Measurements from ENCODE around the gene LARP4B. TPM values are rescaled to one million over a fixed set of nuclear protein-coding genes. Genes with fewer than 3 reads are reported as not detected.

The LARP4B gene
- total and polyA plus RNA-seq, 2 experiments from 2014 or later, result 18.3 to 52.3 TPM

DNA sequence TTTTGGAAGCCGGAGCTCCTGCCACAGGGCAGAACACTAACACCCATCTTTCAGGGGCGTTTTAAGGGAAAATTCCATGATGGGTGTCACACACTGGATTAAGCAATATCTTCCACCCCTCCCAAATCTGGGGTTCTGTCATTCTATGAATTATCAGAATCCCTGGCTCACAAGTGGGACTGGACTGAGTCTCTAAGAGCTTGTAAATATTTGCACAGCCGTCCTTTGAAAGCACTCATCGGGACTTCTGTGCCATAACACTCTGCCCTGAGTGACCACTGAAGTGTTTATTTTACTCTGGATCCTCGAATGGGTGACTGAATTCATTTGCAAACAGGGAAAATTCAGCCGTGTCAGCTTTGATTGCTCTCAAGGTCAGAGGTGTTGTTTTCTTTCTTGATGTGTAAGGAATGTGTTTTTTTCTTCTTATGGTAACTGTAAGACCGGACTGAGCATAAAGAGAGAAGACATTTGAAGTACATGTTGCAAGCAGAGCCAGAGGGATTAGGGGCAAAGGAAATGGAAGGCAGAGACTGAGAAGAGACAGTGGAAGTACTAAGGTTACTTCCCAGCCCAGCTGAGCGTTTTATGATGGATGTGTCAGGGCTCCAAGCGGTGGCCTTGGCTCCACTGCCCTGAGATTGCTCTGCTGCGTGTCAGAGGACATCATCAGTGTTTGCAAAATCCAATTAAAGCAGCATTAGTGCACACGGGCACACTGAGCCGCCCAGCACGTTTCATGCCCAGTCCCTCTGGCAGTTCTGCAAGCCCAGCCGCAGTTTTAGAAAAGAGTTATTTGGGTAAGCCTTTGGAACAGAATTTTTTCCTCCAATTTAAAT lies 39.0 kb upstream of the LARP4B start (continued):
- TF ChIP-seq, protein P1, sequence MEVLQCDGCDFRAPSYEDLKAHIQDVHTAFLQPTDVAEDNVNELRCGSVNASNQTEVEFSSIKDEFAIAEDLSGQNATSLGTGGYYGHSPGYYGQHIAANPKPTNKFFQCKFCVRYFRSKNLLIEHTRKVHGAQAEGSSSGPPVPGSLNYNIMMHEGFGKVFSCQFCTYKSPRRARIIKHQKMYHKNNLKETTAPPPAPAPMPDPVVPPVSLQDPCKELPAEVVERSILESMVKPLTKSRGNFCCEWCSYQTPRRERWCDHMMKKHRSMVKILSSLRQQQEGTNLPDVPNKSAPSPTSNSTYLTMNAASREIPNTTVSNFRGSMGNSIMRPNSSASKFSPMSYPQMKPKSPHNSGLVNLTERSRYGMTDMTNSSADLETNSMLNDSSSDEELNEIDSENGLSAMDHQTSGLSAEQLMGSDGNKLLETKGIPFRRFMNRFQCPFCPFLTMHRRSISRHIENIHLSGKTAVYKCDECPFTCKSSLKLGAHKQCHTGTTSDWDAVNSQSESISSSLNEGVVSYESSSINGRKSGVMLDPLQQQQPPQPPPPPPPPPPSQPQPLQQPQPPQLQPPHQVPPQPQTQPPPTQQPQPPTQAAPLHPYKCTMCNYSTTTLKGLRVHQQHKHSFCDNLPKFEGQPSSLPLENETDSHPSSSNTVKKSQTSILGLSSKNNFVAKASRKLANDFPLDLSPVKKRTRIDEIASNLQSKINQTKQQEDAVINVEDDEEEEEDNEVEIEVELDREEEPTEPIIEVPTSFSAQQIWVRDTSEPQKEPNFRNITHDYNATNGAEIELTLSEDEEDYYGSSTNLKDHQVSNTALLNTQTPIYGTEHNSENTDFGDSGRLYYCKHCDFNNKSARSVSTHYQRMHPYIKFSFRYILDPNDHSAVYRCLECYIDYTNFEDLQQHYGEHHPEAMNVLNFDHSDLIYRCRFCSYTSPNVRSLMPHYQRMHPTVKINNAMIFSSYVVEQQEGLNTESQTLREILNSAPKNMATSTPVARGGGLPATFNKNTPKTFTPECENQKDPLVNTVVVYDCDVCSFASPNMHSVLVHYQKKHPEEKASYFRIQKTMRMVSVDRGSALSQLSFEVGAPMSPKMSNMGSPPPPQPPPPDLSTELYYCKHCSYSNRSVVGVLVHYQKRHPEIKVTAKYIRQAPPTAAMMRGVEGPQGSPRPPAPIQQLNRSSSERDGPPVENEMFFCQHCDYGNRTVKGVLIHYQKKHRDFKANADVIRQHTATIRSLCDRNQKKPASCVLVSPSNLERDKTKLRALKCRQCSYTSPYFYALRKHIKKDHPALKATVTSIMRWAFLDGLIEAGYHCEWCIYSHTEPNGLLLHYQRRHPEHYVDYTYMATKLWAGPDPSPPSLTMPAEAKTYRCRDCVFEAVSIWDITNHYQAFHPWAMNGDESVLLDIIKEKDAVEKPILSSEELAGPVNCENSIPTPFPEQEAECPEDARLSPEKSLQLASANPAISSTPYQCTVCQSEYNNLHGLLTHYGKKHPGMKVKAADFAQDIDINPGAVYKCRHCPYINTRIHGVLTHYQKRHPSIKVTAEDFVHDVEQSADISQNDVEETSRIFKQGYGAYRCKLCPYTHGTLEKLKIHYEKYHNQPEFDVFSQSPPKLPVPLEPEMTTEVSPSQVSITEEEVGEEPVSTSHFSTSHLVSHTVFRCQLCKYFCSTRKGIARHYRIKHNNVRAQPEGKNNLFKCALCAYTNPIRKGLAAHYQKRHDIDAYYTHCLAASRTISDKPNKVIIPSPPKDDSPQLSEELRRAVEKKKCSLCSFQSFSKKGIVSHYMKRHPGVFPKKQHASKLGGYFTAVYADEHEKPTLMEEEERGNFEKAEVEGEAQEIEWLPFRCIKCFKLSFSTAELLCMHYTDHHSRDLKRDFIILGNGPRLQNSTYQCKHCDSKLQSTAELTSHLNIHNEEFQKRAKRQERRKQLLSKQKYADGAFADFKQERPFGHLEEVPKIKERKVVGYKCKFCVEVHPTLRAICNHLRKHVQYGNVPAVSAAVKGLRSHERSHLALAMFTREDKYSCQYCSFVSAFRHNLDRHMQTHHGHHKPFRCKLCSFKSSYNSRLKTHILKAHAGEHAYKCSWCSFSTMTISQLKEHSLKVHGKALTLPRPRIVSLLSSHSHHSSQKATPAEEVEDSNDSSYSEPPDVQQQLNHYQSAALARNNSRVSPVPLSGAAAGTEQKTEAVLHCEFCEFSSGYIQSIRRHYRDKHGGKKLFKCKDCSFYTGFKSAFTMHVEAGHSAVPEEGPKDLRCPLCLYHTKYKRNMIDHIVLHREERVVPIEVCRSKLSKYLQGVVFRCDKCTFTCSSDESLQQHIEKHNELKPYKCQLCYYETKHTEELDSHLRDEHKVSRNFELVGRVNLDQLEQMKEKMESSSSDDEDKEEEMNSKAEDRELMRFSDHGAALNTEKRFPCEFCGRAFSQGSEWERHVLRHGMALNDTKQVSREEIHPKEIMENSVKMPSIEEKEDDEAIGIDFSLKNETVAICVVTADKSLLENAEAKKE (CRISPR knock-in tag; IDR thresholded peaks at IDR 0.05), result no peak
- TF ChIP-seq EZH2 (IDR thresholded peaks at IDR 0.05; ENCODE audit: low read depth, unreplicated experiment) (no peak), ZNF331 (CRISPR knock-in tag; IDR thresholded peaks at IDR 0.05; ENCODE audit: low read depth) (no peak), CREB1 (CRISPR knock-in tag; IDR thresholded peaks at IDR 0.05; ENCODE audit: low read depth) (no peak), JUNB (IDR thresholded peaks at IDR 0.05; ENCODE audit: unreplicated experiment) (no peak), EZH2phosphoT487 (IDR thresholded peaks at IDR 0.05; ENCODE audit: unreplicated experiment) (no peak), POLR2AphosphoS5 (IDR thresholded peaks at IDR 0.05; ENCODE audit: low read depth) (no peak), ZNF114 (CRISPR knock-in tag; IDR thresholded peaks at IDR 0.05) (no peak), STAT1 (IDR thresholded peaks at IDR 0.05; ENCODE audit: unreplicated experiment) (no peak), NANOG (IDR thresholded peaks at IDR 0.05; ENCODE audit: borderline replicate concordance) (no peak)
- TF ChIP-seq, protein P2, sequence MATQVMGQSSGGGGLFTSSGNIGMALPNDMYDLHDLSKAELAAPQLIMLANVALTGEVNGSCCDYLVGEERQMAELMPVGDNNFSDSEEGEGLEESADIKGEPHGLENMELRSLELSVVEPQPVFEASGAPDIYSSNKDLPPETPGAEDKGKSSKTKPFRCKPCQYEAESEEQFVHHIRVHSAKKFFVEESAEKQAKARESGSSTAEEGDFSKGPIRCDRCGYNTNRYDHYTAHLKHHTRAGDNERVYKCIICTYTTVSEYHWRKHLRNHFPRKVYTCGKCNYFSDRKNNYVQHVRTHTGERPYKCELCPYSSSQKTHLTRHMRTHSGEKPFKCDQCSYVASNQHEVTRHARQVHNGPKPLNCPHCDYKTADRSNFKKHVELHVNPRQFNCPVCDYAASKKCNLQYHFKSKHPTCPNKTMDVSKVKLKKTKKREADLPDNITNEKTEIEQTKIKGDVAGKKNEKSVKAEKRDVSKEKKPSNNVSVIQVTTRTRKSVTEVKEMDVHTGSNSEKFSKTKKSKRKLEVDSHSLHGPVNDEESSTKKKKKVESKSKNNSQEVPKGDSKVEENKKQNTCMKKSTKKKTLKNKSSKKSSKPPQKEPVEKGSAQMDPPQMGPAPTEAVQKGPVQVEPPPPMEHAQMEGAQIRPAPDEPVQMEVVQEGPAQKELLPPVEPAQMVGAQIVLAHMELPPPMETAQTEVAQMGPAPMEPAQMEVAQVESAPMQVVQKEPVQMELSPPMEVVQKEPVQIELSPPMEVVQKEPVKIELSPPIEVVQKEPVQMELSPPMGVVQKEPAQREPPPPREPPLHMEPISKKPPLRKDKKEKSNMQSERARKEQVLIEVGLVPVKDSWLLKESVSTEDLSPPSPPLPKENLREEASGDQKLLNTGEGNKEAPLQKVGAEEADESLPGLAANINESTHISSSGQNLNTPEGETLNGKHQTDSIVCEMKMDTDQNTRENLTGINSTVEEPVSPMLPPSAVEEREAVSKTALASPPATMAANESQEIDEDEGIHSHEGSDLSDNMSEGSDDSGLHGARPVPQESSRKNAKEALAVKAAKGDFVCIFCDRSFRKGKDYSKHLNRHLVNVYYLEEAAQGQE (IDR thresholded peaks at IDR 0.05; ENCODE audit: unreplicated experiment), result no peak
